Left renal pelvis (tissue), 4 donors: ENCODE measurements around the gene PITPNM3. TPM values are rescaled to one million over a fixed set of nuclear protein-coding genes. Genes with fewer than 3 reads are reported as not detected.
"Not testable (repeated sequence)": the region's sequence is repeated elsewhere in the genome, so short reads cannot be mapped to it uniquely, and the experiment has no call there.

Experiments
- DNase-seq, 4 donors: peaks; one replicate each; pipeline ENCODE4 v3.0.0-alpha.2; 2013; ENCODE audit warnings: low read depth in 4 of 4, low spot score in 3 of 4
- polyA plus RNA-seq, 4 donors: library from polyadenylated mRNA; unstranded; fragments of 120-200 nt; gene quantifications; one replicate each; pipeline ENCODE4 v1.2.1, GENCODE V29; 2013; ENCODE audit not compliant: insufficient read length in 4 of 4

The PITPNM3 gene
- polyA plus RNA-seq, 4 donors, result 7.6 to 16.5 (median 9.4) TPM

DNA sequence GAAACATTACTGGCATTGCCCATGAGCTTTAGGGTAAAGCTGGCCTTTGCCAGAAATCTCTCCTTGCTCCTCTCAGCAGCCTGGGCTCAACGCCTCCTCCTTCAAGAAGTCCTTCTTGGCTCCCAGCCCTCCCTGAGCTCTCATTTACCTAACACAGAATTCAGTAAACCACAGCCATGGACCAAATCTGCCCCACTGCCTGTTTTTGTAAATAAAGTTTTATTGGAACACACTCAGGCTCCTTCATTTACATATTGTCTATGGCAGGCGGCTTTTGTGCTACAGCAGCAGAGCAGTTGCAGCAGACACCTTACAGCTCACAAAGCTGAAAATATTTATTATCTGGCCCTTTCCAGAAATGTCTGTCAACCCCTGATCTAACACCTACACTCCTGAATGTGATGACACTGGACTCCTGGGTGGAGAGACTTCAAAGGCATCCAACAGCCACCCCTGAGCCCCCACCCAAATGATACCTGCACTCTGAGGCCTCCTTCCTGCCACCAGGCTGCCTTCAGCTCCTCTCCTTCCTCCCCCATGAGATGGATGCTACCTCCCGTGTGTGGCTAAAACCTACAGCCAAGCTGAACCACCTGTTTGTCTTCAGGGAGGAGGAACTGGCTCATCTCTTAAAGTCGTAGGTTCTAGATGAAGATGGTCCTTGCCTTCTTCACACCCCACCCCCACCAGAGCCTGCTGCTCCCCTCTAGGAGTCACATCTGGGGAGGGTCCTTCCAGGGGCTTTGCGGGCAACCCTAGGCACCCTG, 70.5 kb downstream of the PITPNM3 start:
- no peak for DNase-seq

DNA sequence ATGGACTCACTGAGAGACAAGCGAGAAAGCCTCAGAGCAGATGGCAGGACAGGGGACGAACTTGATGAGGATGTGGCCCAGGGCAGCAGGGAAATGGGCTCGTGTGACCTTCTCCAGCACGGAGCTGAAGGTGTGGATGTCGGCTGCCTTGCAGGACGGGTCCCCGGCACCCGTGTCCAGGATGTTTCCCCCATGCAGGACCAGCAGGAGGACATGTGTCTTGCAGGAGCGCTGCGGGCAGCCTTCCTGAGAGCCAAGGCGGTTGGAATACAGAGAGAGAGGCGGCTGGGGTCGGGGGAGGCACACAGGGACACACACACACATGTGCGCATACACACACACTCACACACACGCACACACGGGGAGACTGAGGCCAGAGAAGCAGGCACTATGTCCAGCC, 72.8 kb downstream of the PITPNM3 start:
- DNase-seq, result no peak

DNA sequence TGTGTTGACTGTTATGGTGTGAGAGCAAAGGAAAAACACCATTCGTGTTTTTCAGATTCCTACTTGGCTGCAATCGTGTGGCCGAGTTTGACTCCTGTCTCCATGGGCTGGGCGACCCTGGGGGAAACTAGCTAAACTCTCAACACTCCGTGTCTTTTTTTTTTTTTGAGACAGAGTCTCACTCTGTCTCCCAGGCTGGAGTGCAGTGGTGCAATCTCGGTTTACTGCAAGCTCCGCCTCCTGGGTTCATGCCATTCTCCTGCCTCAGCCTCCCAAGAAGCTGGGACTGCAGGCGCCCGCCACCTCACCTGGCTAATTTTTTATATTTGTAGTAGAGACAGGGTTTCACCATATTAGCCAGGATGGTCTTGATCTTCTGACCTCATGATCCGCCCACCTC, 73.6 kb downstream of the PITPNM3 start:
- DNase-seq, result not testable (repeated sequence)

DNA sequence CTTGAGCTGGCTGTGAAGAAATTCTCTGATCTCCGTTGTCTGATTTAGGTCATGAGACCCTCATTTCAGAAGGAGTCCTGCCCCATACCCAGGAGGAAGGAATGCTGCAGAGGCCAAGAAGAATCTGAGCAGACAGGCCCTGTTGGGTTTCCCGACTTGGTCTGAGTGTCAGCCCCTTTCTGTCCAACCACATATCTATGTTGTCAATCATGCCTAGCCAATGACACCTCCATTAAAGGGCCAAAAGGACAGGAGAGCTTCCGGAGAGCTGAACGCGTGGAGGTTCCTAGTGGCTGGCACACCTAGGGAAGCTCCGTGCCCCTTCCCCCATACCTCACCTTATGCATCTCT, 74.3 kb downstream of the PITPNM3 start:
- DNase-seq, result no peak

GRCh38 chr17:6480303-6480675, 76.1 kb downstream of the PITPNM3 start:
- DNase-seq, result no peak

DNA sequence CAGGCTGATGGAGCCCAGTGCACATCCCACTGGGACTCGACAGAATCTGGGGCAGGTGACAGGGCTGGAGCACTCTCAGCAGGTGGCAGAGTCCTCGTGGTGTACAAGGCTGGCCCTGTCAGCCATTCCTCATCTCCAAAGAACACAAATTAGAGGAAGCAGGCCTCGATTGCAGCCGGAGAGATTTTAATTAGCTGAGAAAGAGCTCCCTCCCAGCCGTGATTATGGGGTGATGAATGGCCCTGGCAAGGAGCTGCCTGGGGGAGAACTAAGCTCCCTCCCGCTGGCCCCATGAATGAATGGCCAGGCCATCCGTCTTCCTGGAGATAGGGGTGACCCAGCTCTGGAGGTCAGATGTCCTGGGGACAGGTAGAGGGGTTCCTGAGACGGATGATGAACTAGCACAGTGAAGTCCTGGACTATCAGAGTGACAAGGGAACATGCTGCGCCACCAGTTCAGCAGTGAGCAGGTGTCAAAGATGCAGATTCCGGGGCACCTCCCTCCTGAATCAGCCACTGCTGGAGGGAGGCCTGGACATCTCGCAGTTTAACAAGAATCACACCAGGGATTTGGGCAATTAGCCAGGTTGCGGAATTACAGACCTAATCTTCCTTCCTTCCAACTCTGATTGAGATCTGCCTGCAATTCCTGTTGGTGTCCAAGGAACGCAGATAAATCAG, 76.6 kb downstream of the PITPNM3 start:
- no peak for DNase-seq

- no peak for DNase-seq
These were observed 77.9 kb downstream of the PITPNM3 start for GRCh38 chr17:6478486-6478885.

GRCh38 chr17:6477831-6478383, 78.4 kb downstream of the PITPNM3 start:
- no peak for DNase-seq

DNA sequence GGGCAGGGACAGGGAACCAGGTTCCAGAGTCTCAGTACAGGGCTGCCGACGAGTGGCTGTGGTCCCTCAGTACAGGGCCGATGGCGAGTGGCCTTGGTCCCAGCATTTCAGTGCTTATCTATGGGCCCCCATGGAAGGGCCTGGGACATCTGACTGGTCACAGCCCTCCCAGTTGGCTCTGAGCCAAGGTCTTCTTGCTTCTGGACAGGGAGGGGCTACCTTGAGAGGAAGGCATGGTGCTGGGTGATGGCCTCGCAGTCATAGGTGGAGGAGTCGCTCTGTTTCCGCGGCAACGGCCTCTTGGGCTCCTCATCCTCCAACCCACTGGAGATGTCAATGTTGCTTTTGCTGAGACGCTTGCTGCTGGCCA, 79.6 kb downstream of the PITPNM3 start:
- no peak for DNase-seq

DNA sequence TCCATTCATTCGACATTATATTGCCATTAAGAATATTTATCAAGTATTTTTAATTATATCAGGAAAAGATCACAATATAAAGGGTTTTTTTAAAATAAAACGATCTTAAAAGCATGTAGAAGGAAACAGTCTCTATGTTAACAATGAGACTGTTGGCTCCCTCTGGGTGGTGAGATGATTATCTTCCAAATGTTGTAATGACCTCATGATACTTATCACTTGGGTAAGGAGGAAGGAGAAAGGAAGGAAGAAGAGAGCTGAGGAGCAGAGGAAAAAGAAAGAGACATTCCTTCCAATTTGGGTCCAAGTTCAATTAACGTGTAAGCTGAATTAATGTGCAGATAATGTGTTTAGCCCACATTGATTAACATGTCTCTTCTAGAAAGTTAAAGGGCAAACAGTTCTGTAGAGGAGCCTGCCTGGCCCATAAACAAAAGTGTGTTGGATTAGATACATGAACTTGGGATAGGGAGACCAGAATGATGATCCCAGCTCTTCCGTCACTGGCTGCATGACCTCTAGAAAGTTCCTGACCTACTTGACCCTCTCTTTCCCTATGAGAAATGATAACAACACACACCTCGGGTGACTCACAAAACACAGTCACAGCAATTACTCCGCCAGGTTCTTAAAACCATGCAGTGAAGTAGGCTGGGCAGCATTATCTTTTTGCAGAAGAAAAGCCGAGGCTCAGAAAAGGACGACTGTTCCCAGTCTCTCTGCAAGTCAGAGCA, 80.1 kb downstream of the PITPNM3 start:
- DNase-seq, result no peak

GRCh38 chr17:6475411-6475810, 80.9 kb downstream of the PITPNM3 start:
- DNase-seq, result no peak

- DNase-seq, result no peak
These were observed 81.4 kb downstream of the PITPNM3 start for GRCh38 chr17:6474906-6475305.

DNA sequence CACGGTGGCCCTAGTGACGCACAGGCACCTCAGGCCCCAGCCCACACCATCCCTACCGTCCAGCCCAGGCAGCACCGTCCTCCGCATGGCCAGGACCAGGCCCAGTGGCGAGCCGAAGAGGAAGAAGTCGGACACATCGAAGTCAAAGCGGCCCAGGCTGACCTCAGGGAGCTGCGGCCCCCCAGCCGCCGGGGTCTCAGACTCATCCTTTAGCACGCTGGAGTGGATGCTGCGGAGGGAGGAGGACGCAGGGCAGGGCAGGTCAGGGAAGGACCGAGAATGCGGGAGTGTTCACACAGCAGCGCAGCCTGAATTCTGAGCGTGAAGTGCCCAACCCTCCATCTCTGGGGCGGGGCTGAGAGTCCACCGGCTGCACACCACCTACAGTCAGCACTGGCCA, 82.0 kb downstream of the PITPNM3 start:
- DNase-seq, result no peak

- DNase-seq, result peak in 3 of 4 donors; percentile 61 to 67 (median 62)
These were observed 83.1 kb downstream of the PITPNM3 start for GRCh38 chr17:6473128-6473767.

DNA sequence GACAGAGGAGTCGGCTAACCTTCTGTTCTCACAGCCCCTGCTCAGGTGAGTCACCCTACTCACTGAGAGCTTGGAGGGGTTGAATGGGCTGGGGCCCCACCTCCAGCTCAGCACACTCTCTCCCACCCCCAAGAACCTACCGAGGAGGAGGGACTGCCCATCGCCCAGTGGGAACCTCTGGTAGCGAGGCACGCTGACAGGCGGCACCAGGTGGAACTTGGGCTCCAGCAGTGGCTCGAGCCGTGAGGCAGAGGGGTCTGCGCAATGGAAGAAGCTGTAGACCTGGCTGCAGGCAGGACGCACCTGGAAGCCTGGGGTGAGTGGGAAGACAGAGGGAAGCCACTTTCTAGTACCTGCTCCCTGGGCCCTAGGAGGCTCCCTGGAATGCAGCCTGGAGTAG, 83.8 kb downstream of the PITPNM3 start:
- no peak for DNase-seq

GRCh38 chr17:6471531-6472465, 84.6 kb downstream of the PITPNM3 start:
- no peak for DNase-seq

DNA sequence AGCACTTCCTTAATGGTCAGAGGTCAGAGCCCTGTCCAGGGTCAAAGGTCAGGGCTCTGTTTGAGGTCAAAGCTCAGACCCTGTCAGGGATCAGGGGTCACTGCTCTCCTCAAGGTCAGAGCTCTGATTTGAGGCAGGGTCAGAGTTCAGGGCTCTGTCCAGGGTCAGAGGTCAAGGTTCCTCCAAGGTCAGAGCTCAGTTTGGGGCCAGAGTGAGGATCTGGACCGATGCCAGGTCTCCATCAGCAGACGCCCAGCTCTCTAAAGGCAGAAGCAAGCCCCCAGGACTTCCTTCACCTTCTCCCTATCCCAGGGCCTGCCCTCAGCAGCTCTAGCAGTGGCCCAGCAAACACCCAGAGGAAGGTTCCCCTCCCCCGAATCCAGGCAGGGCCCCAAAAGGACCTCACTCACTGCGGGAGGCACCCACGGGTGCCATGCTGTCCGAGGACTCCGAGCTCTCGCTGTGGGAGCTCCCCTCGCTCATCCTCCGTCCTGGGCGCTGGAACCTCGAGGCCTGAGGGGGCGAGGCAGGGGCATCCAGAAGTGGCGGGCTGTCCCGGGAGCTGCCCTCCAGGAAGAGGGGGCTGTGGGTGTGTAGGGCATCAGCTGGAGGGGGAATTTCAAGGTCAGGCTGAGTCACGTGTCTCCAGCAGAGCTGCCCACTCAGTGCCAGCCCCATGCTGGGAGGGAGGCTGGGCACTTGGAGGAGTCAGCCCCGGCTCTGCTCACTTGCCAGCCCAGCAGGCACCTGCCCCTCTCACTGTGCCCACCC, 85.4 kb downstream of the PITPNM3 start:
- DNase-seq, result no peak

DNA sequence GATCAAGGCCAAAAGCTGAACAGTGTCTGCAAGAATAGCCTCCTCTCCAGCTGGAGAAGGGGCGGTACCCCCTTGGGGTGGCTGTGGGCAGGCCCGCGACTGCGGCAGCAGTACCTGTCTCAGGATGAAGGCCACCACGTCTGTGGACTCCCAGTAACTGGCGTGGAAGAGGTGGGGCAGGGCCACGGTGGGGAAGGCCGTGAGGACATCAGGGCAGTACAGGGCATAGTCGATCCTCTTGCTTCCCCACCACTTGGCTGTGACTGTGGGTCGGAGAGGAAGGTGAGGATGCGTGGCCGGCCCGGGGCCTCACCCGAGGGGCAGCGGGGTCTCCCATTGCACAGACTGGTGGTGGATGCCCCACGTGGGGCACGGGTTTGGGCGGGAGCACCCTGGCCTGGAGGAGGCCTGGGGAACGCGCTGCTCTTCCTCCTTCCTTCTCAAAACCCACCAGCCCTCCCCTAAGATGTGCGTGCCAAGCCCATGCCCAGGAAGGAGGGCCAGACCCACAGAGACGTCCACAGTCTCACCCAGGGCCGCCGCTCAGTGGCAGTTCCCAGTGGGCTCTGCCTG, 86.1 kb downstream of the PITPNM3 start:
- no peak for DNase-seq
